ENCODE measurements around the gene CYSRT1. TPM values are rescaled to one million over a fixed set of nuclear protein-coding genes. Genes with fewer than 3 reads are reported as not detected.

The CYSRT1 gene
- total RNA-seq, 1 donor from 2014 or later = not detected

- Histone ChIP-seq H3K9ac (ENCODE audit: low read depth in 1 of 3, low read length in 3 of 3) (peak overlapping the region; percentile 85 to 97 (median 95)), H3K36me3 (ENCODE audit: control insufficient read depth in 3 of 3, insufficient read depth in 3 of 3, low read length in 3 of 3) (peaks cover 29 to 47% (median 39%) of the 10 kb centered on the region in 3 donors), H3K4me1 (ENCODE audit: control insufficient read depth in 3 of 3, insufficient read depth in 3 of 3, low read length in 3 of 3) (peaks cover 42 to 71% (median 53%) of the 10 kb centered on the region in 3 donors)
Observed at GRCh38 chr9:137189297-137190295, 35.4 kb upstream of the CYSRT1 start.

GRCh38 chr9:137190315-137190856, 34.6 kb upstream of the CYSRT1 start:
- H3K36me3 ChIP-seq (ENCODE audit: control insufficient read depth in 3 of 3, insufficient read depth in 3 of 3, low read length in 3 of 3) = peaks cover 26 to 40% (median 34%) of the 10 kb centered on the region in 3 donors
- peak overlapping the region in 2 of 3 donors; percentile 95 to 97 for H3K9ac ChIP-seq (ENCODE audit: low read depth in 1 of 3, low read length in 3 of 3)
- peak overlapping the region in 1 of 3 donors; percentile 99 for H3K4me3 ChIP-seq (ENCODE audit: low read length in 3 of 3)
- H3K27ac ChIP-seq (ENCODE audit: low read depth, low read length) = peak overlapping the region; percentile 90
- H3K27me3 ChIP-seq (ENCODE audit: control insufficient read depth in 3 of 3, insufficient read depth in 3 of 3, low read length in 3 of 3) = no peaks in the 10 kb centered on the region
- no peaks in the 10 kb centered on the region for H3K9me3 ChIP-seq (ENCODE audit: control insufficient read depth in 3 of 3, low read length in 3 of 3)
- H3K4me1 ChIP-seq (ENCODE audit: control insufficient read depth in 3 of 3, insufficient read depth in 3 of 3, low read length in 3 of 3) = peaks cover 42 to 75% (median 61%) of the 10 kb centered on the region in 3 donors

More at GRCh38 chr9:137189297-137190295, 35.4 kb upstream of the CYSRT1 start:
- H3K27me3 ChIP-seq (ENCODE audit: control insufficient read depth in 3 of 3, insufficient read depth in 3 of 3, low read length in 3 of 3) = no peaks in the 10 kb centered on the region
- H3K27ac ChIP-seq (ENCODE audit: low read depth, low read length) = peak overlapping the region; percentile 90
- peak overlapping the region; percentile 91 to 99 (median 96) for H3K4me3 ChIP-seq (ENCODE audit: low read length in 3 of 3)
- H3K9me3 ChIP-seq (ENCODE audit: control insufficient read depth in 3 of 3, low read length in 3 of 3) = no peaks in the 10 kb centered on the region

DNA sequence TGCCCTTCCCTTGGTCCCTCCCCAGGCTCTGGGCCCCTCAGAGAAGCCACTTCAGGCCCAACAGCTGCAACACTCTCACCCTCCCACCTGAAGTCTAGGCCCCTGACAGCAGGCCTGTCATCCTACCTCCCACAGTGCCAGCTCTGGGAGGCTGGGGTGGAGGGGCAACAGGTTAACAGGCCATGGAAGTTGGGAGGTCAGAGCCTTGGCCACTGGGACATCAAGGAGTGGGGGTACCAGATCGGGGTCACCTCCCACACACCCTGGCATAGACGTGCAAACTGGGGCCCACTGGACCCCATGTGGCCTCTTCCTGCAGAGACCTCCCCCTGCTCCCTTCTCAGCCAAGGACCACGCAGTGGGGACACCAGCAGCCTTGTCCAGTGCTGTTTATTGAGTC, 33.7 kb upstream of the CYSRT1 start:
- peaks cover 37 to 75% (median 62%) of the 10 kb centered on the region in 3 donors for H3K4me1 ChIP-seq (ENCODE audit: control insufficient read depth in 3 of 3, insufficient read depth in 3 of 3, low read length in 3 of 3)
- H3K36me3 ChIP-seq (ENCODE audit: control insufficient read depth in 3 of 3, insufficient read depth in 3 of 3, low read length in 3 of 3) = peaks cover 21 to 31% (median 26%) of the 10 kb centered on the region in 3 donors
- no peaks in the 10 kb centered on the region for H3K9me3 ChIP-seq (ENCODE audit: control insufficient read depth in 3 of 3, low read length in 3 of 3)
- no peak overlapping the region for H3K27ac ChIP-seq (ENCODE audit: low read depth, low read length)
- no peaks in the 10 kb centered on the region for H3K27me3 ChIP-seq (ENCODE audit: control insufficient read depth in 3 of 3, insufficient read depth in 3 of 3, low read length in 3 of 3)
- H3K9ac ChIP-seq (ENCODE audit: low read depth in 1 of 3, low read length in 3 of 3) = peak overlapping the region in 1 of 3 donors; percentile 25
- no peak overlapping the region for H3K4me3 ChIP-seq (ENCODE audit: low read length in 3 of 3)

- Histone ChIP-seq H3K4me3 (ENCODE audit: low read length in 3 of 3) (no peak overlapping the region), H3K27ac (ENCODE audit: low read depth, low read length) (no peak overlapping the region), H3K36me3 (ENCODE audit: control insufficient read depth in 3 of 3, insufficient read depth in 3 of 3, low read length in 3 of 3) (peaks cover 19 to 26% (median 22%) of the 10 kb centered on the region in 3 donors), H3K9ac (ENCODE audit: low read depth in 1 of 3, low read length in 3 of 3) (peak overlapping the region in 1 of 3 donors; percentile 25), H3K4me1 (ENCODE audit: control insufficient read depth in 3 of 3, insufficient read depth in 3 of 3, low read length in 3 of 3) (peaks cover 30 to 73% (median 61%) of the 10 kb centered on the region in 3 donors), H3K27me3 (ENCODE audit: control insufficient read depth in 3 of 3, insufficient read depth in 3 of 3, low read length in 3 of 3) (no peaks in the 10 kb centered on the region), H3K9me3 (ENCODE audit: control insufficient read depth in 3 of 3, low read length in 3 of 3) (no peaks in the 10 kb centered on the region)
Observed at GRCh38 chr9:137191691-137192447, 33.1 kb upstream of the CYSRT1 start.

DNA sequence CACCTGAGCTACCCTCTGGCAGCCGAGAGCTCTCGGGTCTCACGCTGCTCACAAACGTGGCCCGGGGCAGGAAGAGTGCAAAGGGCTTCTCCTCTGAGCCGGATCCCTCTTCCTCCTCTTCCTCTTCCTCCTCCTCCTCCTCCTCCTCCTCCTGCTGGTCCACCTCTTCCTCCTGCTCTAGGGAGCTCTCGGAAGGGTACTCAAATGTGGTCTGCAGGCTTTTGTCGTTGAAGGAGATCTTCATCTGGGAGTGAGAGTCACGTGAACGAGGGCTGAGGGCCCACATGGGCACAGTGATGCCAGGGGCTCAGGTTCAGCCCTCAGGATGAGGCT, 32.6 kb upstream of the CYSRT1 start:
- Histone ChIP-seq H3K9me3 (ENCODE audit: control insufficient read depth in 3 of 3, low read length in 3 of 3) (no peaks in the 10 kb centered on the region), H3K27ac (ENCODE audit: low read depth, low read length) (no peak overlapping the region), H3K36me3 (ENCODE audit: control insufficient read depth in 3 of 3, insufficient read depth in 3 of 3, low read length in 3 of 3) (peaks cover 17 to 20% (median 18%) of the 10 kb centered on the region in 3 donors), H3K4me3 (ENCODE audit: low read length in 3 of 3) (no peak overlapping the region), H3K9ac (ENCODE audit: low read depth in 1 of 3, low read length in 3 of 3) (no peak overlapping the region), H3K27me3 (ENCODE audit: control insufficient read depth in 3 of 3, insufficient read depth in 3 of 3, low read length in 3 of 3) (no peaks in the 10 kb centered on the region), H3K4me1 (ENCODE audit: control insufficient read depth in 3 of 3, insufficient read depth in 3 of 3, low read length in 3 of 3) (peaks cover 25 to 71% (median 58%) of the 10 kb centered on the region in 3 donors)

DNA sequence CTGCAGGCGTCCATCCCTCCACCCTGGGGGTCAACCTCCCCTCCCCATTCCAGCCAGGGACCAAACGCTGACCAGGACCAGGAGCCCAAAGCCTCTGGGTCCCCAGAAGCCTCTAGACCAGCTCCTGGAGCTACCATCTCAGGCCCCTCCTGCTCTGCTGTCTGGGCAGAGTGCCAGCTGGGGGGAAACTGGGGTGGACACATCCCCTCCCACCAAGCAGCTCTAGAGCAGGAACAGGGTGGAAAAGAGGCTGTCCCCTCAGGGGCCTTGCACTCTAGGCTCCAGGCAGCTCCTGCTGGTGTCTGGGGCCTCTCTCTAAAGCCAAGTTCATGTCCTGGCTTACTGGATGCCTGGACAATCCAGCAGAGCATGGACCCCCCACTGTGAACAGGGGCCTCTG, 32.1 kb upstream of the CYSRT1 start:
- H3K27ac ChIP-seq (ENCODE audit: low read depth, low read length) = no peak overlapping the region
- H3K4me1 ChIP-seq (ENCODE audit: control insufficient read depth in 3 of 3, insufficient read depth in 3 of 3, low read length in 3 of 3) = peaks cover 20 to 71% (median 58%) of the 10 kb centered on the region in 3 donors

DNA sequence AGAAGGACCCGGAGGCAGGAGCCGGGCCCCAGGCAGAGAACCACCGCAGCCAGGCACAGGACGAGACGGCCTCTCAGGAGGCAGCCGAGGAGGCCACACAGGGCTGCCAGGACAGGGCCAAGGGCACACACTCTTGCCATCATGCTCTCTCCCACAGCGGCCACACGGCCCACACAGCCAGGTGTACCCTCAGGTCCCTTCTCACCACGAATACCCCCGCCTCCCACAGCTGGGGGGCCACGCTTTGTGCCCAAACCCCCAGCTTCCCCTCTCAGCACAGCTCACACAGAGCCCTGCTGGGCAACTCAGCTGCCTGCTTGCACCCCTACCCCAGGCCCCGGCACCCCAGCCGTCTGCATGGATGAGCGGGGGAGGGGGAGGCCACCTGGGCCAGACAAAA, 31.2 kb upstream of the CYSRT1 start:
- no peaks in the 10 kb centered on the region for H3K9me3 ChIP-seq (ENCODE audit: control insufficient read depth in 3 of 3, low read length in 3 of 3)
- H3K27me3 ChIP-seq (ENCODE audit: control insufficient read depth in 3 of 3, insufficient read depth in 3 of 3, low read length in 3 of 3) = no peaks in the 10 kb centered on the region
- H3K4me3 ChIP-seq (ENCODE audit: low read length in 3 of 3) = no peak overlapping the region
- H3K9ac ChIP-seq (ENCODE audit: low read depth in 1 of 3, low read length in 3 of 3) = peak overlapping the region in 1 of 3 donors; percentile 71
- H3K4me1 ChIP-seq (ENCODE audit: control insufficient read depth in 3 of 3, insufficient read depth in 3 of 3, low read length in 3 of 3) = peaks cover 26 to 75% (median 66%) of the 10 kb centered on the region in 3 donors
- no peak overlapping the region for H3K27ac ChIP-seq (ENCODE audit: low read depth, low read length)
- peaks cover 17 to 18% (median 18%) of the 10 kb centered on the region in 3 donors for H3K36me3 ChIP-seq (ENCODE audit: control insufficient read depth in 3 of 3, insufficient read depth in 3 of 3, low read length in 3 of 3)

More for the DNA sequence above, 32.1 kb upstream of the CYSRT1 start:
- no peak overlapping the region for H3K4me3 ChIP-seq (ENCODE audit: low read length in 3 of 3)
- no peaks in the 10 kb centered on the region for H3K27me3 ChIP-seq (ENCODE audit: control insufficient read depth in 3 of 3, insufficient read depth in 3 of 3, low read length in 3 of 3)
- H3K9ac ChIP-seq (ENCODE audit: low read depth in 1 of 3, low read length in 3 of 3) = no peak overlapping the region
- H3K9me3 ChIP-seq (ENCODE audit: control insufficient read depth in 3 of 3, low read length in 3 of 3) = no peaks in the 10 kb centered on the region
- H3K36me3 ChIP-seq (ENCODE audit: control insufficient read depth in 3 of 3, insufficient read depth in 3 of 3, low read length in 3 of 3) = peaks cover 17 to 18% (median 18%) of the 10 kb centered on the region in 3 donors

- Histone ChIP-seq H3K4me1 (ENCODE audit: control insufficient read depth in 3 of 3, insufficient read depth in 3 of 3, low read length in 3 of 3) (peaks cover 27 to 76% (median 67%) of the 10 kb centered on the region in 3 donors), H3K9ac (ENCODE audit: low read depth in 1 of 3, low read length in 3 of 3) (peak overlapping the region in 1 of 3 donors; percentile 71), H3K36me3 (ENCODE audit: control insufficient read depth in 3 of 3, insufficient read depth in 3 of 3, low read length in 3 of 3) (peaks cover 17 to 18% (median 18%) of the 10 kb centered on the region in 3 donors), H3K9me3 (ENCODE audit: control insufficient read depth in 3 of 3, low read length in 3 of 3) (no peaks in the 10 kb centered on the region), H3K27me3 (ENCODE audit: control insufficient read depth in 3 of 3, insufficient read depth in 3 of 3, low read length in 3 of 3) (no peaks in the 10 kb centered on the region), H3K27ac (ENCODE audit: low read depth, low read length) (no peak overlapping the region), H3K4me3 (ENCODE audit: low read length in 3 of 3) (no peak overlapping the region)
Observed at GRCh38 chr9:137194388-137194787, 30.6 kb upstream of the CYSRT1 start.

- H3K4me3 ChIP-seq (ENCODE audit: low read length in 3 of 3) = no peak overlapping the region
- no peaks in the 10 kb centered on the region for H3K27me3 ChIP-seq (ENCODE audit: control insufficient read depth in 3 of 3, insufficient read depth in 3 of 3, low read length in 3 of 3)
- peaks cover 24 to 75% (median 65%) of the 10 kb centered on the region in 3 donors for H3K4me1 ChIP-seq (ENCODE audit: control insufficient read depth in 3 of 3, insufficient read depth in 3 of 3, low read length in 3 of 3)
- H3K36me3 ChIP-seq (ENCODE audit: control insufficient read depth in 3 of 3, insufficient read depth in 3 of 3, low read length in 3 of 3) = peaks cover 15 to 16% (median 16%) of the 10 kb centered on the region in 3 donors
- H3K27ac ChIP-seq (ENCODE audit: low read depth, low read length) = no peak overlapping the region
- peak overlapping the region in 2 of 3 donors; percentile 14 to 71 for H3K9ac ChIP-seq (ENCODE audit: low read depth in 1 of 3, low read length in 3 of 3)
- H3K9me3 ChIP-seq (ENCODE audit: control insufficient read depth in 3 of 3, low read length in 3 of 3) = no peaks in the 10 kb centered on the region
Observed at GRCh38 chr9:137194909-137195308, 30.1 kb upstream of the CYSRT1 start.

Data from skeletal muscle tissue (tissue), 4 donors.